Measurements from ENCODE around the gene ALDH3A2.
"Not testable (repeated sequence)": the region's sequence is repeated elsewhere in the genome, so short reads cannot be mapped to it uniquely, and the experiment has no call there.

ALDH3A2 gene

DNA sequence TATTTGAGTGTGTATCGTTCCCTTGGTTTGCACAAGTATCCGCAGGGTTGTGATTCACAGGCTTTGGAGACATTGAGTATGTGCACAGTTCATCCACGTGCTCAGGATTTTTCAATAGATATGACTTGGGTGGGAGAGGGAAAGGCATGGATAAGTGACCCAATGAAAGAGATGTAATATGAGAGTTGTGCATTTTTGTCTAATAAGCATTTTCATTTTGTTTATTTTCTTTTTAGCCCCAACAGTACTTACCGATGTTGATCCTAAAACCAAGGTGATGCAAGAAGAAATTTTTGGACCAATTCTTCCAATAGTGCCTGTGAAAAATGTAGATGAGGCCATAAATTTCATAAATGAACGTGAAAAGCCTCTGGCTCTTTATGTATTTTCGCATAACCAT, 14.5 kb downstream of the ALDH3A2 start:
- H3K4me3 ChIP-seq (ENCODE audit: low read depth, low read length), result no peak overlapping the region
- DNase-seq (ENCODE audit: low read depth, low spot score), result no peak
- TF ChIP-seq, protein P1, sequence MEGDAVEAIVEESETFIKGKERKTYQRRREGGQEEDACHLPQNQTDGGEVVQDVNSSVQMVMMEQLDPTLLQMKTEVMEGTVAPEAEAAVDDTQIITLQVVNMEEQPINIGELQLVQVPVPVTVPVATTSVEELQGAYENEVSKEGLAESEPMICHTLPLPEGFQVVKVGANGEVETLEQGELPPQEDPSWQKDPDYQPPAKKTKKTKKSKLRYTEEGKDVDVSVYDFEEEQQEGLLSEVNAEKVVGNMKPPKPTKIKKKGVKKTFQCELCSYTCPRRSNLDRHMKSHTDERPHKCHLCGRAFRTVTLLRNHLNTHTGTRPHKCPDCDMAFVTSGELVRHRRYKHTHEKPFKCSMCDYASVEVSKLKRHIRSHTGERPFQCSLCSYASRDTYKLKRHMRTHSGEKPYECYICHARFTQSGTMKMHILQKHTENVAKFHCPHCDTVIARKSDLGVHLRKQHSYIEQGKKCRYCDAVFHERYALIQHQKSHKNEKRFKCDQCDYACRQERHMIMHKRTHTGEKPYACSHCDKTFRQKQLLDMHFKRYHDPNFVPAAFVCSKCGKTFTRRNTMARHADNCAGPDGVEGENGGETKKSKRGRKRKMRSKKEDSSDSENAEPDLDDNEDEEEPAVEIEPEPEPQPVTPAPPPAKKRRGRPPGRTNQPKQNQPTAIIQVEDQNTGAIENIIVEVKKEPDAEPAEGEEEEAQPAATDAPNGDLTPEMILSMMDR (IDR thresholded peaks at IDR 0.05; ENCODE audit: low read depth, low read length), result no peak
- in situ Hi-C loops (cut with HindIII; ENCODE audit: low sequenced_read_pairs), result no loop called here

DNA sequence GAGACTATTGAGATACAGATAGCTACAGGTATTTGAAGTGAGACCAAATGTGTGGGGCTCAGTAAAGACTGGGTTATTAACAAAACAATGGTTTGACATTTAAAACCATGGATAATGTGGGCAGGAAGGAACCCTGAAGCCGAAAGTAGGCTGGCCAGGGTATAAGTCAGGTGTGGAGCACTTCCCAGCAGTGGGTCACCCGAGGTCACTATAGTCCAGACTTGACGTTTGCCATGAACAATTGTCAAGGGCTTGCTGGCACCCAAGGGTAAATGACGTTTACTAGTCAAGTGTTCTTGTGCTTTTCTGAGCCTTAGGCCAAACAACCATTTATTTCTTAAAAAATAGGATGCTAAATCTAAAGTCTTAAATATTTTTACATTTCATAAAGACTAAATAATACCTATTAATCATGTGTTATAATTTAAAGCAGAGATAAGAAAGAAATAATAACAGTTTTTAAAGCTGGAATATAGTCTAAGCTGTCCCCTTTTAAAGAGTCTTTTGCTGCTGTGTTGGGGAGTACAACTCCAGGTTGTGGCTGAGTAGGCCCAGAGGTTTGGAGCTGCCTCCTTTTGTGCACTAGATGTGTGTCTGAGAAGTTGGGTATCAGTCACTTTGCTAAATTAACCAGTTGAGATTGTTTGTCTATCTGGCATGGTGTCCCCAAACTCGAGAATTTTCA, 15.7 kb downstream of the ALDH3A2 start:
- DNase-seq (ENCODE audit: low read depth, low spot score), result no peak
- in situ Hi-C loops (cut with HindIII; ENCODE audit: low sequenced_read_pairs), result no loop called here

DNA sequence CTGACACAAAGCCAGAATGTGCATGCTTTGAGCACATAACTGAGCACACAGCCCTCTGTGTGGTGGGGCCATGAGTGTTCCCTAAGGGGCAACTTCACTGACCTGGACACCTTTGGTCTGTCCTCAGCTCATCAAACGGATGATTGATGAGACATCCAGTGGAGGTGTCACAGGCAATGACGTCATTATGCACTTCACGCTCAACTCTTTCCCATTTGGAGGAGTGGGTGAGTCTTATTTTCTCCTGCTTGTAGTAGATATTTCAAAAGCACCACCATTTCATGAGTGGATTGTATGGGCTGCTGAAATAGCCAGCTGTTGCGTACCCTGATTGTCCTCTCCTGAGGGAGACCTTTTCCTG, 16.2 kb downstream of the ALDH3A2 start:
- no peak for DNase-seq (ENCODE audit: low read depth, low spot score)
- TF ChIP-seq, protein P1 (IDR thresholded peaks at IDR 0.05; ENCODE audit: low read depth, low read length), result no peak
- H3K4me3 ChIP-seq (ENCODE audit: low read depth, low read length), result no peak overlapping the region
- in situ Hi-C loops (cut with HindIII; ENCODE audit: low sequenced_read_pairs), result no loop called here

More for the DNA sequence above, 15.7 kb downstream of the ALDH3A2 start:
- no peak overlapping the region for H3K4me3 ChIP-seq (ENCODE audit: low read depth, low read length)
- TF ChIP-seq, protein P1 (IDR thresholded peaks at IDR 0.05; ENCODE audit: low read depth, low read length), result no peak

DNA sequence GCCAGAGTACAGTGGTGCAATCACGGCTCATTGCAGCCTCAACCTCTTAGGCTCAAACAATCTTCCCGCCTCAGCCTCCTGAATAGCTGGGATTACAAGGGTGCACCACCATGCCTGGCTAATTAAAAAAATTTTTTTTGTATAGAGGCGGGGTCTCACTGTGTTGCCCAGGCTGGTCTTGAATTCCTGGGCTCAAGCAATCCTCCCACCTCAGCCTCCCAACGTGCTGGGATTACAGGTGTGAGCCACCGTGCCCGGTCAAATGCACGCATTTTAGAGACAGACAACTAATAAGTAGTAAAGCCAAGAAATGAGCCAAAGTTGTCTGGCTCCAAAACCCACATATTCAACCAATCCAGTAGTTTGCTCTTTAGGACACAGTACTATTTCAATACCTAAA, 21.1 kb downstream of the ALDH3A2 start:
- in situ Hi-C loops (cut with HindIII; ENCODE audit: low sequenced_read_pairs); DNase-seq (ENCODE audit: low read depth, low spot score); H3K4me3 ChIP-seq (ENCODE audit: low read depth, low read length): not testable (repeated sequence)

DNA sequence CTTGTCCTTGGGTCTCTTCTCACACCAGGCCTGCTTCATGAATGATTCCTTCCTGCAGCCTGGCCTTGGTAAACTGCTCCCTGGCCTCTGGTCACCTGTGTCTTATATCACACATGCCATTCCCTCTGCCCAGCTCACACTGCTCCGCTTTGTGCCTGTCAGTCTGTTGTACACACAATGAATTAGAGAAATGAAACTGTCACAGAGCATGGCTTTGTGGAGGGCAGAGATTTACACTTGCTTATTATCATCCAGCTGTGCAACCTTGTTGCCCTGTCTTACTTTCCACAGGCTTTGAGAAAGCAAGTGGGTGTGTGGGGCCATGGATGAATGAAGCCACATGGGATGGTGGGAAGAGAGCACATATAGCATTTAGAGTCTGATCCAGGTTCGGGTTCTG, 22.4 kb downstream of the ALDH3A2 start:
- TF ChIP-seq, protein P1 (IDR thresholded peaks at IDR 0.05; ENCODE audit: low read depth, low read length), result no peak
- no peak for DNase-seq (ENCODE audit: low read depth, low spot score)
- H3K4me3 ChIP-seq (ENCODE audit: low read depth, low read length), result no peak overlapping the region
- in situ Hi-C loops (cut with HindIII; ENCODE audit: low sequenced_read_pairs), result no loop called here

DNA sequence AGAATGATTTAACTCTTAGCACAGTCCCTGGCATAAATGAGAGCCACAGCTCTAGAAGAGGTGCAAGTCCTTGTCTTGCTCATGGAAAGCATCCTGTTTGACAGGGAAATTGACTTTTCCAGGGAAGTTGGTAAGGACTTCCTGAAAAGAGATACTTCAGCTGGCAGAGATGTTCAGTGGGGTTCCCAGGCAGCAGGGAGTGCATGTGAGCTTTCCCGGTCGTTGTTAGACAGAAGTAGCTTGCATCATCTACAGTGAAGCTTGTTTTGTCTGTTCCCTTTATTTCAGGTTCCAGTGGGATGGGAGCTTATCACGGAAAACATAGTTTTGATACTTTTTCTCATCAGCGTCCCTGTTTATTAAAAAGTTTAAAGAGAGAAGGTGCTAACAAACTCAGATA, 22.9 kb downstream of the ALDH3A2 start:
- no peak for DNase-seq (ENCODE audit: low read depth, low spot score)
- in situ Hi-C loops (cut with HindIII; ENCODE audit: low sequenced_read_pairs), result no loop called here
- TF ChIP-seq, protein P1 (IDR thresholded peaks at IDR 0.05; ENCODE audit: low read depth, low read length), result no peak
- H3K4me3 ChIP-seq (ENCODE audit: low read depth, low read length), result no peak overlapping the region

DNA sequence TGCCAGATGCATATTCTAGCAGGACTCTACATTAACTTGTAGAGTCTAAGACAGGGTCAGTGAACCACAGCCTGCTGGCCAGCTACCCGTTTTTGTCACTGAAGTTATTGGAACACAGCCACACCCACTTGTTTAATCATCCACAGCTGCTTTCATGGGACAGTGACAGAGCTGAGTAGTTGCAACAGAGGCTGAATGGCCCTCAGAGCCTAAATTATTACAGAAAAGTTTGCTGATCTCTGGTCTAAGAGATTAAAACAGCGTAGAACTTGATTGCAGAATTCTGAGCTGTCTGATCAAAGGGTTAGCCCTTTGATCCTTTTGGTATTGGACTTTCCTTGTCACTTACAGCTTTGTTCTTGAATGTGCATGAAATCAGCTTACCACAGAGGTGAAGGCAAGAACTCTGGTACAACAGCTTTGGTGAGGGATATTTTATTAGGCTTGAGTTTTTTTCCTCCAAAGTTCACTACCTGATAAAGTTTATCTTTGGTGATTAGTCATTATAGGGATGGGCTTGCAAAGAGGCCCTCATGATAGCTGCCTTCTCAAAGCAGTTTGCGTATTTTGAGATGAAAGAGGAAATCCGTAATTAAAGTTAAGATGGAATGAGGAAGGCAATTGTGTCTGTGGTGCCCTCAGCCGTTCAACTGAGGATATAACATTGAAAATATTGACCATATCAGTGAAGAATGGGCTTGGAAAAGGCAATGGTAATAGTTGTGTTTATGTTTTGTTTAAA, 23.6 kb downstream of the ALDH3A2 start:
- in situ Hi-C loops (cut with HindIII; ENCODE audit: low sequenced_read_pairs), result no loop called here
- TF ChIP-seq, protein P1 (IDR thresholded peaks at IDR 0.05; ENCODE audit: low read depth, low read length), result no peak
- DNase-seq (ENCODE audit: low read depth, low spot score), result no peak
- no peak overlapping the region for H3K4me3 ChIP-seq (ENCODE audit: low read depth, low read length)

Data from astrocyte of the spinal cord (primary cell).